SK-N-SH treated with all-trans-retinoic acid at 6 μM for 48 hours (cell line): Measurements from ENCODE around the gene SPATS2.

Experiments
- ATAC-seq: fragments of 200-7000 bp; cut with Tn5 transposase; 3 replicates; pipeline ENCODE4 v1.9.1; 2020; ENCODE audit warnings: mild to moderate bottlenecking, moderate library complexity
- BACH2 ChIP-seq: fragments of 250-450 bp; sonication (Bioruptor Pico); IDR thresholded peaks from 2 replicates; pipeline ENCODE4 v1.9.0; 2021; ENCODE audit warnings: mild to moderate bottlenecking, borderline replicate concordance
- CREB5 ChIP-seq: fragments of 250-450 bp; sonication (Bioruptor Pico); IDR thresholded peaks from 2 replicates; pipeline ENCODE4 v1.5.1; 2020; ENCODE audit warnings: low read depth, mild to moderate bottlenecking, moderate library complexity
- CSDC2 ChIP-seq: fragments of 250-450 bp; sonication (Bioruptor Pico); IDR thresholded peaks from 2 replicates; pipeline ENCODE4 v1.5.0; 2020; ENCODE audit warnings: mild to moderate bottlenecking, moderate library complexity
- ESRRG ChIP-seq: fragments of 250-450 bp; sonication (Bioruptor Pico); IDR thresholded peaks from 2 replicates; pipeline ENCODE4 v1.6.1; 2021; ENCODE audit warnings: mild to moderate bottlenecking
- GLIS3 ChIP-seq: fragments of 250-450 bp; sonication (Bioruptor Pico); IDR thresholded peaks from 2 replicates; pipeline ENCODE4 v1.5.0; 2020; ENCODE audit warnings: mild to moderate bottlenecking, moderate library complexity
- ISL1 ChIP-seq: fragments of 250-450 bp; sonication (Bioruptor Pico); IDR thresholded peaks from 2 replicates; pipeline ENCODE4 v2.1.2; 2022; ENCODE audit warnings: mild to moderate bottlenecking, moderate library complexity
- OSR1 ChIP-seq: fragments of 250-450 bp; sonication (Bioruptor Pico); IDR thresholded peaks from 2 replicates; pipeline ENCODE4 v1.8.0; 2022; ENCODE audit warnings: moderate library complexity, mild to moderate bottlenecking, inconsistent platforms
- PATZ1 ChIP-seq: fragments of 250-450 bp; sonication (Bioruptor Pico); IDR thresholded peaks from 2 replicates; pipeline ENCODE4 v1.8.0; 2020; ENCODE audit warnings: mild to moderate bottlenecking, moderate library complexity, borderline replicate concordance
- PPARA ChIP-seq: fragments of 250-450 bp; sonication (Bioruptor Pico); IDR thresholded peaks from 2 replicates; pipeline ENCODE4 v1.5.0; 2020; ENCODE audit warnings: mild to moderate bottlenecking, borderline replicate concordance
- SNAI2 ChIP-seq: fragments of 250-450 bp; sonication (Bioruptor Pico); IDR thresholded peaks from 2 replicates; pipeline ENCODE4 v1.5.0; 2020; ENCODE audit warnings: mild to moderate bottlenecking, moderate library complexity
- TCF4 ChIP-seq: fragments of 250-450 bp; sonication (Bioruptor Pico); IDR thresholded peaks from 2 replicates; pipeline ENCODE4 v1.8.0; 2021; ENCODE audit warnings: mild to moderate bottlenecking, moderate library complexity, borderline replicate concordance
- TOX ChIP-seq: fragments of 250-450 bp; sonication (Bioruptor Pico); IDR thresholded peaks from 2 replicates; pipeline ENCODE4 v1.8.0; 2021; ENCODE audit warnings: mild to moderate bottlenecking, moderate library complexity, borderline replicate concordance
- TSHZ2 ChIP-seq: fragments of 250-450 bp; sonication (Bioruptor Pico); IDR thresholded peaks from 2 replicates; pipeline ENCODE4 v1.5.0; 2020; ENCODE audit warnings: mild to moderate bottlenecking, moderate library complexity
- ZC3H10 ChIP-seq: fragments of 250-450 bp; sonication (Bioruptor Pico); IDR thresholded peaks from 2 replicates; pipeline ENCODE4 v1.5.1; 2021; ENCODE audit warnings: mild to moderate bottlenecking, moderate library complexity
- ZFP3 ChIP-seq: fragments of 250-450 bp; sonication (Bioruptor Pico); IDR thresholded peaks from 2 replicates; pipeline ENCODE4 v1.5.0; 2020; ENCODE audit warnings: mild to moderate bottlenecking, moderate library complexity
- ZFP30 ChIP-seq: fragments of 450-650 bp; formaldehyde crosslinking; IDR thresholded peaks from 2 replicates; pipeline ENCODE4 v1.5.0; 2022; ENCODE audit warnings: mild to moderate bottlenecking, moderate library complexity
- ZNF565 ChIP-seq: fragments of 450-650 bp; formaldehyde crosslinking; conservative IDR thresholded peaks from 2 replicates; pipeline ENCODE4 v1.5.0; 2020; ENCODE audit warnings: low read depth, mild to moderate bottlenecking, moderate library complexity
- ZNF8 ChIP-seq: fragments of 450-650 bp; formaldehyde crosslinking; IDR thresholded peaks from 2 replicates; pipeline ENCODE4 v1.5.0; 2020; ENCODE audit warnings: mild to moderate bottlenecking, moderate library complexity

SPATS2 gene

GRCh38 chr12:49537752-49538509, 170.7 kb downstream of the SPATS2 start:
- no peak for TF ChIP-seq PATZ1 (CRISPR knock-in tag)
- TF ChIP-seq TSHZ2 (CRISPR knock-in tag) = no peak
- TF ChIP-seq BACH2 = no peak
- no peak for TF ChIP-seq CSDC2
- TF ChIP-seq OSR1 = no peak
- TF ChIP-seq ZC3H10 (CRISPR knock-in tag) = no peak
- TF ChIP-seq ZNF8 (CRISPR knock-in tag) = no peak
- no peak for TF ChIP-seq ZFP3 (CRISPR knock-in tag)
- TF ChIP-seq ESRRG (CRISPR knock-in tag) = no peak
- peak; percentile 45 for ATAC-seq

GRCh38 chr12:49538510-49539403, 171.5 kb downstream of the SPATS2 start, which contains the start of gene KCNH3:
Gene KCNH3, plus strand, starts transcription at chr12:49539030. Its CDS starts 387 bp downstream, at chr12:49539417.
- TF ChIP-seq ESRRG (CRISPR knock-in tag) = no peak
- TF ChIP-seq ZFP30 (CRISPR knock-in tag) = no peak
- no peak for TF ChIP-seq GLIS3 (CRISPR knock-in tag)
- TF ChIP-seq ISL1 (CRISPR knock-in tag) = no peak
- TF ChIP-seq CREB5 (CRISPR knock-in tag) = no peak
- TF ChIP-seq CSDC2 = no peak
- no peak for TF ChIP-seq ZFP3 (CRISPR knock-in tag)
- no peak for TF ChIP-seq ZNF565 (CRISPR knock-in tag)
- no peak for TF ChIP-seq SNAI2 (CRISPR knock-in tag)
- TF ChIP-seq, all 23 proteins: peak for 0
- peak; percentile 67 for ATAC-seq

GRCh38 chr12:49539406-49540228, 172.4 kb downstream of the SPATS2 start:
- TF ChIP-seq ISL1 (CRISPR knock-in tag) (no peak), ZC3H10 (CRISPR knock-in tag) (no peak), TOX (no peak), PATZ1 (CRISPR knock-in tag) (no peak), PPARA (CRISPR knock-in tag) (no peak), ESRRG (CRISPR knock-in tag) (no peak), CSDC2 (no peak), SNAI2 (CRISPR knock-in tag) (no peak), TCF4 (CRISPR knock-in tag) (no peak), CREB5 (CRISPR knock-in tag) (no peak)
- ATAC-seq = no peak
